B cell (primary cell): ENCODE measurements around the gene RSAD1. TPM values are rescaled to one million over a fixed set of nuclear protein-coding genes. Genes with fewer than 3 reads are reported as not detected.

Experiments
- ATAC-seq: fragments of 200-7000 bp; cut with Tn5 transposase; one replicate; pipeline ENCODE4 v1.10.0; 2021; ENCODE audit warnings: low read depth, mild to moderate bottlenecking, moderate number of reproducible peaks, moderate library complexity
- CTCF ChIA-PET: fragments of 350-600 bp; sonication (Branson Sonifier 250); formaldehyde crosslinking; loops from one replicate; lab custom pipeline; 2021; ENCODE audit warnings: antibody characterized with exemption, inconsistent platforms; lab: Charles Lee
- POLR2A ChIA-PET: fragments of 350-600 bp; sonication (Branson Sonifier 250); formaldehyde crosslinking; loops from one replicate; lab custom pipeline; 2021; ENCODE audit warnings: antibody characterized with exemption; lab: Charles Lee
- DNase-seq: peaks from one replicate; pipeline ENCODE4 v3.0.0; 2013
- H2AFZ ChIP-seq: 2 replicates; pipeline ENCODE4 v1.6.1; 2012; ENCODE audit warnings: mild to moderate bottlenecking, low read depth, low read length; ENCODE audit not compliant: insufficient read depth, poor library complexity, severe bottlenecking
- H3K27ac ChIP-seq, 2 donors: 1 replicate in 1 of 2; 2 replicates in 1 of 2; pipeline ENCODE4 v1.5.1; 2012 to 2013; ENCODE audit warnings: low read length in 2 of 2, mild to moderate bottlenecking in 2 of 2, moderate library complexity in 1 of 2
- H3K27me3 ChIP-seq, 4 experiments: fragments of 200-600 bp in 1 of 4; sonication (generic) in 1 of 4; replicated peaks in 1 of 4; 1 replicate in 2 of 4; 2 replicates in 2 of 4; pipeline versions ENCODE4 v1.6.1 to v1.7.0; 2013 to 2016; ENCODE audit warnings: low read length in 3 of 4, mild to moderate bottlenecking in 2 of 4, mixed read lengths in 1 of 4, moderate library complexity in 1 of 4; ENCODE audit not compliant: insufficient read depth in 4 of 4, control insufficient read depth in 3 of 4; ENCODE audit errors: control extremely low read depth in 1 of 4
- H3K36me3 ChIP-seq, 2 experiments: replicated peaks in 1 of 2; 1 replicate in 1 of 2; 2 replicates in 1 of 2; pipeline versions ENCODE4 v1.6.1 to v1.7.1; 2013; ENCODE audit warnings: low read length in 1 of 2; ENCODE audit not compliant: insufficient read depth in 2 of 2, control insufficient read depth in 1 of 2; ENCODE audit errors: control extremely low read depth in 1 of 2, extremely low read depth in 1 of 2
- H3K4me1 ChIP-seq, 2 donors: fragments of 200-600 bp in 1 of 2; sonication (generic) in 1 of 2; 1 replicate in 1 of 2; 2 replicates in 1 of 2; pipeline versions ENCODE4 v1.5.1 to v1.6.1; 2013 to 2017; ENCODE audit warnings: low read length in 2 of 2; ENCODE audit not compliant: control insufficient read depth in 2 of 2, insufficient read depth in 2 of 2
- H3K4me2 ChIP-seq: replicated peaks from 2 replicates; pipeline ENCODE3; 2012; ENCODE audit warnings: mild to moderate bottlenecking, low read depth, low read length; ENCODE audit not compliant: poor library complexity, severe bottlenecking
- H3K4me3 ChIP-seq, 5 experiments: fragments of 200-600 bp in 1 of 5; sonication (generic) in 1 of 5; 1 replicate in 3 of 5; 2 replicates in 2 of 5; pipeline versions ENCODE4 v1.5.1 to v1.7.0; 2011 to 2016; ENCODE audit warnings: low read length in 4 of 5, mild to moderate bottlenecking in 4 of 5, low read depth in 2 of 5, control low read depth in 1 of 5, moderate library complexity in 1 of 5; ENCODE audit not compliant: insufficient read depth in 1 of 5; ENCODE audit errors: control extremely low read depth in 1 of 5, extremely low read depth in 1 of 5
- H3K79me2 ChIP-seq: fragments of 200-600 bp; sonication (generic); one replicate; pipeline ENCODE4 v1.6.0; 2016; ENCODE audit warnings: low read length; ENCODE audit not compliant: control insufficient read depth, insufficient read depth
- H3K9ac ChIP-seq: fragments of 200-600 bp; sonication (generic); 2 replicates; pipeline ENCODE4 v1.6.1; 2017; ENCODE audit warnings: mild to moderate bottlenecking, low read length, moderate library complexity
- H3K9me3 ChIP-seq, 3 donors: one replicate each; pipeline versions ENCODE4 v1.6.1 to v1.7.1; 2013; ENCODE audit warnings: low read length in 2 of 3; ENCODE audit not compliant: control insufficient read depth in 2 of 3, insufficient read depth in 1 of 3; ENCODE audit errors: control extremely low read depth in 1 of 3
- H4K20me1 ChIP-seq: 2 replicates; pipeline ENCODE4 v1.6.0; 2012; ENCODE audit warnings: mild to moderate bottlenecking, low read length; ENCODE audit not compliant: insufficient read depth, control insufficient read depth, poor library complexity, severe bottlenecking
- H3K27ac Mint-ChIP-seq: one replicate; pipeline ENCODE4 v1.8.0; 2021; ENCODE audit warnings: mixed read lengths
- H3K27me3 Mint-ChIP-seq: one replicate; pipeline ENCODE4 v1.8.0; 2021; ENCODE audit warnings: mixed read lengths
- H3K4me1 Mint-ChIP-seq: one replicate; pipeline ENCODE4 v1.8.0; 2021; ENCODE audit warnings: mixed read lengths
- H3K4me3 Mint-ChIP-seq: one replicate; pipeline ENCODE4 v1.8.0; 2021; ENCODE audit warnings: mixed read lengths
- H3K9me3 Mint-ChIP-seq: one replicate; pipeline ENCODE4 v1.8.0; 2022; ENCODE audit warnings: mixed read lengths; ENCODE audit not compliant: insufficient read depth
- CTCF ChIP-seq: fragments of 200-600 bp; IDR thresholded peaks from one replicate; pipeline ENCODE4 v1.8.0; 2022; ENCODE audit warnings: antibody characterized with exemption, mild to moderate bottlenecking
- EZH2 ChIP-seq: IDR thresholded peaks from 2 replicates; pipeline ENCODE4 v1.6.1; 2012; ENCODE audit warnings: borderline replicate concordance, low read depth, mild to moderate bottlenecking, moderate library complexity, low read length; ENCODE audit not compliant: insufficient read depth, poor library complexity, severe bottlenecking
- WGBS: methylation state at CpG from one replicate; pipeline ENCODE4 v1.1.5; 2013; ENCODE audit warnings: missing lambda C conversion rate; ENCODE audit not compliant: insufficient coverage; 5-methylcytosine and 5-hydroxymethylcytosine counted together
- intact Hi-C: fragments of 100-400 bp; cut with micrococcal nuclease; formaldehyde crosslinking; loops from one replicate; pipeline ENCODE4 v1.10.0; 2022
- polyA plus RNA-seq: library from polyadenylated mRNA; depleted of rRNA; stranded (reverse); fragments of >200 nt; gene quantifications from 2 replicates; pipeline ENCODE4 v1.2.3, GENCODE V29; 2012
- total RNA-seq, 2 donors: library from RNA; stranded (reverse); fragments of 120-200 nt in 1 of 2; gene quantifications; 1 replicate in 1 of 2; 2 replicates in 1 of 2; pipeline versions ENCODE4 v1.2.3 to v1.2.4, GENCODE V29; 2013 to 2022

RSAD1 gene
- total and polyA plus RNA-seq, 2 donors (not counting 1 experiment from before 2014, with no cell fraction given) = 53.4 to 63.9 TPM

GRCh38 chr17:50477976-50478375 is 684 bp upstream of the RSAD1 start:
- Histone ChIP-seq H4K20me1 (peaks cover 8% of the 10 kb centered on the region), H3K4me1 (peaks cover 13 to 22% of the 10 kb centered on the region in 2 donors), H2AFZ (peak overlapping the region; percentile 91), H3K27me3 (peaks cover 0 to 7% (median 0%) of the 10 kb centered on the region in 4 experiments), H3K9ac (peak overlapping the region; percentile 84), H3K79me2 (no peaks in the 10 kb centered on the region), H3K4me2 (peak overlapping the region; percentile 87), H3K36me3 (peaks cover 0 to 17% of the 10 kb centered on the region in 2 experiments), H3K4me3 (peak overlapping the region in 4 of 5 experiments; percentile 20 to 93 (median 92)), H3K9me3 (no peaks in the 10 kb centered on the region), H3K27ac (peak overlapping the region; percentile 65 to 86)
- WGBS = 98% methylated on average over 4 of the region's 7 CpGs
- Mint-ChIP-seq H3K4me1 (peaks cover 26% of the 10 kb centered on the region), H3K27me3 (peaks cover 3% of the 10 kb centered on the region), H3K4me3 (peak overlapping the region; percentile 92), H3K9me3 (no peaks in the 10 kb centered on the region), H3K27ac (peak overlapping the region; percentile 91)
- DNase-seq (no peak), ATAC-seq (no peak)
- ChIA-PET CTCF (interaction anchor here (1.6 to 2.4 kb wide), 3 partner anchors 10 to 116 kb away, joined by 3 to 45 read pairs (median 34); partner anchors contain the start of gene LRRC59), POLR2A (interaction anchor here (2.0 kb wide), 1 partner anchor 80 kb away, joined by 9 read pairs; the partner anchor contains the start of gene LRRC59)
- intact Hi-C loops = loop anchor here (1.0 to 5.0 kb wide), 8 partner anchors 23 to 229 kb away; partner anchors contain the start of genes ACSF2, ANKRD40, EME1 and LRRC59
- TF ChIP-seq CTCF (no peak), EZH2 (no peak)
